Measurements from ENCODE around the gene SMYD3. TPM values are rescaled to one million over a fixed set of nuclear protein-coding genes. Genes with fewer than 3 reads are reported as not detected.

SMYD3 gene
- total RNA-seq, 1 donor: 45.5 TPM

DNA sequence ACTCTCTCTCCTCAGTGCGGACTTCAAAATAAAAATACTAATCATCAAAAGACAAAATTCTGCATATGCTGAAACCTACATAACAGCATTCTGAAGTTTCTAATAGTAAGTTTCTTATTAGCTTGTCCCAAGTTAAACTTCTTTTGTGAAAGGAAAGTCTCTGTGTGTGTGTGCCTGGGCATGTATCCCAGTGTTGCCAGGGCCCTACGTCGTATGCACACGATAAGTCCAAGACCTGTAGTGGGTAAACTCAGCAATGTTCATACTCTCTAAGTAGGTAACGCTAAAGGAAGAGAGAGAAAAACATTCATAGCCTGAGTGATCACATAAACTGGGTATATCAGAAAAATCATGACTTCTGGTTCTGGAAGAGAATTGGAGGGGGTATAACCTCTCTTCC is 465.7 kb downstream of the SMYD3 start:
- H3K4me3 ChIP-seq (ENCODE audit: low read depth, low read length): no peak overlapping the region
- no peak for DNase-seq (ENCODE audit: low read depth)
- TF ChIP-seq, protein P1, sequence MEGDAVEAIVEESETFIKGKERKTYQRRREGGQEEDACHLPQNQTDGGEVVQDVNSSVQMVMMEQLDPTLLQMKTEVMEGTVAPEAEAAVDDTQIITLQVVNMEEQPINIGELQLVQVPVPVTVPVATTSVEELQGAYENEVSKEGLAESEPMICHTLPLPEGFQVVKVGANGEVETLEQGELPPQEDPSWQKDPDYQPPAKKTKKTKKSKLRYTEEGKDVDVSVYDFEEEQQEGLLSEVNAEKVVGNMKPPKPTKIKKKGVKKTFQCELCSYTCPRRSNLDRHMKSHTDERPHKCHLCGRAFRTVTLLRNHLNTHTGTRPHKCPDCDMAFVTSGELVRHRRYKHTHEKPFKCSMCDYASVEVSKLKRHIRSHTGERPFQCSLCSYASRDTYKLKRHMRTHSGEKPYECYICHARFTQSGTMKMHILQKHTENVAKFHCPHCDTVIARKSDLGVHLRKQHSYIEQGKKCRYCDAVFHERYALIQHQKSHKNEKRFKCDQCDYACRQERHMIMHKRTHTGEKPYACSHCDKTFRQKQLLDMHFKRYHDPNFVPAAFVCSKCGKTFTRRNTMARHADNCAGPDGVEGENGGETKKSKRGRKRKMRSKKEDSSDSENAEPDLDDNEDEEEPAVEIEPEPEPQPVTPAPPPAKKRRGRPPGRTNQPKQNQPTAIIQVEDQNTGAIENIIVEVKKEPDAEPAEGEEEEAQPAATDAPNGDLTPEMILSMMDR (IDR thresholded peaks at IDR 0.05; ENCODE audit: insufficient read depth, low read length): no peak

DNA sequence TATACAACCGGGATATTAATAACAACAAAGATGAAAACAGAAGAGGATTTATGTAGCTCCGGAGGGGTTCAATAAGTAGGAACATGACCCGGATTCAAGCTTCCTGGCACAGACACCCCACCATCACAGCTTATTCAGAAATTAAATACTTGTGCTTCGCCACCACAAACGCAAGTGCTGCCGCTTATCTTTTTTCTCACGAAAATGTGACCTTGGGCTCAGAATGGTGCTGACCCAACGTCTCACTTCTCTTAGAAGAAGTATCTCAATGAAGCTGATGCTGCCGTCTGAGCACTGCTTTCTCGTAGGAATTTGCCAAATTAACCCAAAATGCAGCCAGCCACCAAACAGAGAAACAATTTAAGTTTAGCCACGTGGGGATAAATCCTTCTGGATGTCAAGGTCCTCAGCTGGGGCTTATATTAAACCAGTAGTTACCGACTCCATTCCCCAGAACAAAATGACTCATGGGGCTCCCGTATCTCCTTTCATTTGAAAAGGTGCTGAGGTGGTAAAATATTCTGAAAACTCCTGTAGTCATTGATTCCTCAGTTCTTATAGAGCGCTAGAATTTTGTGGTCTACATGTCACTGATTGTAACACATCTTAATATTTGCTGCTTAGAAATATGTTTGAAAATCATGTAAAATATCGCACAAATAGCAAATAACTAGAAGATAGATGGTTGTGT is 466.7 kb downstream of the SMYD3 start:
- DNase-seq (ENCODE audit: low read depth): no peak
- H3K4me3 ChIP-seq (ENCODE audit: low read depth, low read length): no peak overlapping the region
- TF ChIP-seq, protein P1 (IDR thresholded peaks at IDR 0.05; ENCODE audit: insufficient read depth, low read length): no peak

DNA sequence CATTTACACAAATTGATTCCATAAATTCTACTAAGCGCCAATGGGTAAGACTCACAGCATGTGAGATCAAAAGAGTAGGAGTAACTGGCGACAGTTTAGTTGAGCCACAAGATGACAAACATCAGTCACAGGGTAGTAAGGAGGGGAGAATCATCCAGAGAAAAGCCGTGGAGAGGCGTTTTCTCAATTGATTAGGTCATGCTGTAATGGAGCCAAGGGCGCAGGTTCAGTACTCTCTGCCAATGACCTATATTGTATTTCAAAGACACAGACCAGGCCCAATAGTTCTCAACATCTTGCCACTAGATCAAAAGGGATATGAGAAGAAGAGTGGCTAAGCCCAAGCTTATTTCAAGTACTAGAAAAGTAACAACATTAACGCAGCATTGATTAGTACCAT is 467.5 kb downstream of the SMYD3 start:
- TF ChIP-seq, protein P1 (IDR thresholded peaks at IDR 0.05; ENCODE audit: insufficient read depth, low read length): no peak
- H3K4me3 ChIP-seq (ENCODE audit: low read depth, low read length): no peak overlapping the region
- DNase-seq (ENCODE audit: low read depth): no peak

DNA sequence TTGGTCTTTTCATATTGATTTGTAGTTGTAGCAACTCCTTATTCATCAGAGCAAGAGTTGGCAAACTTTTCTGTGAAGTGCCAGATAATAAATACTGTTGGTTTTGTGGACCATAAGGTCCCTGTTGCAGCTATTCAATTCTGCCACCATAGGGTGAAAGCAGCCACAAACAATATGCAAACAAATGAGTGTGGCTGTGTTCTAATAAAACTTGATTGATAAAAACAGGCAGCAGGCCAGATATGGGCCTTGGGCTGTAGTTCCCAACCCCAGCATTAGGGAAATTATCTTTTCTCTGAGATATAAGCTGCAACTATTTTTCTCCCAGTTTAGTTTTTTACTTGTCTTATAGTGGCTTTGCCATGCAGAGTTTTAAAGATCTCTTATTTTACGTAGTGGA is 469.2 kb downstream of the SMYD3 start:
- H3K4me3 ChIP-seq (ENCODE audit: low read depth, low read length): no peak overlapping the region
- DNase-seq (ENCODE audit: low read depth): no peak
- TF ChIP-seq, protein P1 (IDR thresholded peaks at IDR 0.05; ENCODE audit: insufficient read depth, low read length): no peak

DNA sequence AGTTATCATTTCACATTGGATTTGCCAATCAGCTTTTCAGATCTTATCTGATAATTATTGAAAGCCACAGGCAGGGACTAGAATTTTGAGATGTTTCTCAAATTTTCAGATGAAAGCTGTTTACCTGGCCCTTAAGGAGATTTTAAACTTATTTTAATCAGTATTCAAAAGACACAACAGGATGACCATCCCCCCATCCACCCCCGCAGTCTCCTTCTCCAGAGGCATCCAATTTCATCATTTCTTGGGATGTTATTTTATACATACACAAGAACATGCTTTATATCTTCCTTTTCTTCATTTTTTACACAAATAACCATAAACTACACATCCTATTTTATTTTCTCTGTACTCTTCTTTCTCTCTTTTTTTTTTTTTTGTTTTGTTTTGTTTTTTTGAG is 470.9 kb downstream of the SMYD3 start:
- no peak overlapping the region for H3K4me3 ChIP-seq (ENCODE audit: low read depth, low read length)
- TF ChIP-seq, protein P1 (IDR thresholded peaks at IDR 0.05; ENCODE audit: insufficient read depth, low read length): no peak
- no peak for DNase-seq (ENCODE audit: low read depth)

DNA sequence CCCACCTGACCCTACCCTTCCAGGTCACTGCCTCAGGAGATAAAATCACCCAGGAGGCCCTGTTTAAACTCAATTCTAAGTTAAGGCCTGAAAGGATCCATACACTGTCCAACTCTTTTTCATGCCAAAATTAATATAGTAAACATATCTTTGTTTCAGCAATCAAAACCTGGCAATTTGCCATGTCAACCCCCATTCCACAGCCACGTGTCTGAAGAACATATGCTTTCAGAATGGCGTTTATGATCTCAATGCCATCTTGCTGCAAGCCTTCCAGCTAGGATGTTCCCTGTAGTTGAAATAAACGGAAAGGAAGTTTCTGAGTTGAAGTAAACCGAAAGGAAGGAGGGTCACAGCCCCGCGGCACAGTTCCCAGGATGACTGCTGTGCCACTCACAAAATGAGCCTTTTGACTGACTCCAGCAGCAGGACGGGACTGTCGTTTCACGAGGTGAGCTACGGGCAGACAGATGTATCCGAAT is 472.0 kb downstream of the SMYD3 start:
- no peak overlapping the region for H3K4me3 ChIP-seq (ENCODE audit: low read depth, low read length)
- TF ChIP-seq, protein P1 (IDR thresholded peaks at IDR 0.05; ENCODE audit: insufficient read depth, low read length): no peak
- no peak for DNase-seq (ENCODE audit: low read depth)

DNA sequence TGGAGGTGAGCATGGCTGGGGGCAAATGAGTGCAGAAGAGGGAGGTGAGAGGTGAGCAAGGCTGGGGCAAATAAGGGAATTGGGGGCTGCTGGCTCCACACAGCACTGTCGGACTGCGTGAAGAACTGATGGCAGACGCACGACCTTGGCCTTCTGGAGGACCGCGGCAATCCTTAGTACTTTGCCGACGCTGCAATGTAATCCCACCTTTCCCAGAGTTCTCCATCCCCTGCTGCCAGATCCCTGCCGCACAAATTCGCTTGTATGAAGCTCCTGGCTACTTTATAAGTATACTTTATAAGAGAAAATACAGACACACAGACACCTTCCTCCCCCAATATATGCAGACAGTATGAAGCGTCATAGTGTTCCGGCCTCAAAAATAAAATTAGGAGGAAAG is 472.4 kb downstream of the SMYD3 start:
- TF ChIP-seq, protein P1 (IDR thresholded peaks at IDR 0.05; ENCODE audit: insufficient read depth, low read length): no peak
- no peak overlapping the region for H3K4me3 ChIP-seq (ENCODE audit: low read depth, low read length)
- DNase-seq (ENCODE audit: low read depth): no peak

Data from fibroblast of the aortic adventitia (primary cell).